NT2/D1 (cell line): Measurements from ENCODE around the gene GIT1.

Source experiments
- YY1 ChIP-seq: IDR thresholded peaks from 2 replicates; pipeline ENCODE4 v1.6.1; 2011; ENCODE audit not compliant: insufficient read length, insufficient read depth
- ZNF274 ChIP-seq: IDR thresholded peaks from 2 replicates; pipeline ENCODE4 v1.6.1; 2011; ENCODE audit warnings: mild to moderate bottlenecking, low read depth, low read length

GRCh38 chr17:29575511-29576213 lies 13.8 kb downstream of the GIT1 start:
- no peak for TF ChIP-seq ZNF274
- no peak for TF ChIP-seq YY1
